GM23338 (cell line): Measurements from ENCODE around the gene FBXW8.

Source experiments
- EZH2 ChIP-seq: fragments of 200-600 bp; sonication (generic); IDR thresholded peaks from one replicate; pipeline ENCODE4 v1.8.0; 2017; ENCODE audit warnings: antibody characterized with exemption, mild to moderate bottlenecking, low read depth; ENCODE audit not compliant: unreplicated experiment
- POLR2AphosphoS5 ChIP-seq: IDR thresholded peaks from 2 replicates; pipeline ENCODE4 v1.6.1; 2016; ENCODE audit warnings: antibody characterized with exemption, low read depth
- TF ChIP-seq, protein P1 (sequence below), 2 experiments: fragments of 200-600 bp in 1 of 2; sonication (generic) in 1 of 2; conservative IDR thresholded peaks; 2 replicates each; pipeline versions ENCODE4 v1.5.1 to v1.6.1; 2016 to 2017; ENCODE audit warnings: antibody characterized with exemption in 2 of 2, low read depth in 2 of 2, mild to moderate bottlenecking in 2 of 2, moderate library complexity in 1 of 2

DNA sequence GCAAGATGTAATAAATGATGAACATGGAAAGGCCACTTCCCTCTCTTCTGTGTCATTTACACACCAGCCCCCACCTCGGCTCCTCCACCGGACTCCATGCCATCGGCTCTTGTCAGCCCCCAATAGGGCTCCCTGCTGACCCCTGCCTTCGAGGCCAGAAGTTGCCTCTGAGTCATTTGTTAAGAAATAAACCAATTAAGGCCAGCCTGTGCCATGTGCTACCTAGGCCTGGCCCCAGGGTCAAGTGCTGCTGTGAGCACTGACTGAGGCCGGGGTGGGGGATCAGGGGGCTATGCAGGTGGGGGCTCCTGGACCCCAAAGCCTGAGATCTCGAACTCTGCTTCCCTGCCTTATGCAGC lies 135.2 kb downstream of the FBXW8 start:
- TF ChIP-seq, protein P1, sequence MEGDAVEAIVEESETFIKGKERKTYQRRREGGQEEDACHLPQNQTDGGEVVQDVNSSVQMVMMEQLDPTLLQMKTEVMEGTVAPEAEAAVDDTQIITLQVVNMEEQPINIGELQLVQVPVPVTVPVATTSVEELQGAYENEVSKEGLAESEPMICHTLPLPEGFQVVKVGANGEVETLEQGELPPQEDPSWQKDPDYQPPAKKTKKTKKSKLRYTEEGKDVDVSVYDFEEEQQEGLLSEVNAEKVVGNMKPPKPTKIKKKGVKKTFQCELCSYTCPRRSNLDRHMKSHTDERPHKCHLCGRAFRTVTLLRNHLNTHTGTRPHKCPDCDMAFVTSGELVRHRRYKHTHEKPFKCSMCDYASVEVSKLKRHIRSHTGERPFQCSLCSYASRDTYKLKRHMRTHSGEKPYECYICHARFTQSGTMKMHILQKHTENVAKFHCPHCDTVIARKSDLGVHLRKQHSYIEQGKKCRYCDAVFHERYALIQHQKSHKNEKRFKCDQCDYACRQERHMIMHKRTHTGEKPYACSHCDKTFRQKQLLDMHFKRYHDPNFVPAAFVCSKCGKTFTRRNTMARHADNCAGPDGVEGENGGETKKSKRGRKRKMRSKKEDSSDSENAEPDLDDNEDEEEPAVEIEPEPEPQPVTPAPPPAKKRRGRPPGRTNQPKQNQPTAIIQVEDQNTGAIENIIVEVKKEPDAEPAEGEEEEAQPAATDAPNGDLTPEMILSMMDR (conservative IDR thresholded peaks at IDR 0.05; ENCODE audit: low read depth in 2 of 2) = peak; percentile 27 to 35
- no peak for TF ChIP-seq POLR2AphosphoS5
- TF ChIP-seq EZH2 = no peak
